GM08714 (cell line): ENCODE results near the gene FRMD3.

Source experiments
- H3K4me3 ChIP-seq: fragments of 200-500 bp; sonication (Bioruptor generic); 2 replicates; pipeline ENCODE4 v1.5.1; 2014; ENCODE audit warnings: mild to moderate bottlenecking, low read length, inconsistent platforms
- ZNF274 ChIP-seq: IDR thresholded peaks from 2 replicates; pipeline ENCODE4 v1.6.1; 2012; ENCODE audit warnings: mild to moderate bottlenecking, low read depth, low read length

Gene FRMD3

GRCh38 chr9:83343366-83343999 is 194.7 kb downstream of the FRMD3 start:
- no peak overlapping the region for H3K4me3 ChIP-seq
- no peak for TF ChIP-seq ZNF274

DNA sequence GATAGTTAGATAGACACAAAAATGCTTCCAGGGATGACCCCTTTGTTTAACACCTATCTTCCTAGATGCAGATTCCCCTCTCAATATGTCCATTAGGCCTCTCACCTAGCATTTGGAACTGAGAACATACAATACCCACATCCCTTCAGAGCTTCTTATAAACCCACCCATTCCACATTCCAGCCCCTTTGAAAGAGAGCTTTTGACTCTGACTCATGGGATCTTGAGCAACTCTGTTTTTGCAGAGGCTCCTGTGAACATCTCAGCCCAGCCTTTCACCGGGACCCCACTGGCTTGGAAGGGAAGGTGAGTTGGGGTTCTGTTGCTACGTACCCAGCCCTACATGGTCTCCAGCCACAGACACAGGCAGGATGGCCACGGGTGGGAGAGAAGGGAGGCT is 195.5 kb downstream of the FRMD3 start:
- no peak overlapping the region for H3K4me3 ChIP-seq
- no peak for TF ChIP-seq ZNF274

GRCh38 chr9:83342006-83342405 is 196.2 kb downstream of the FRMD3 start:
- no peak overlapping the region for H3K4me3 ChIP-seq
- TF ChIP-seq ZNF274, result no peak

DNA sequence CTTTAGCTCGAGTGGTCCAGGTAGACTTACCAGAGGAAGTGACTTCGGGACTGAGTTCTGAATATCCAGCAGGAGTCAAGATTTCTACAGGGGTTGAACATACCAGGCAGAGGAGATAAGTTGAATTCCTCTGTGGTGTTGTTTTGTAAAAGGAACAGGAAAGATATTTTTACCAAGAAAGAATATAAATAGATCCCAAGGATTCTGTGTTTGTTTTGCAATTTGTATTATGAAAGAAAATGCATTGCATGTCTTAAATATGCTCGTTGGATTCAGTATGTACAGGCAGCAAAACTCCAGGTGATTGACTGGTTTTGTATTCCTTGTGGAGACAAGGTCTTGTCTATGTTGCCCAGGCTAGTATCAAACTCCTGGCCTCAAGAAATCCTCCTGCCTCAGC is 197.8 kb downstream of the FRMD3 start:
- H3K4me3 ChIP-seq, result no peak overlapping the region
- no peak for TF ChIP-seq ZNF274

GRCh38 chr9:83339435-83339834 is 198.8 kb downstream of the FRMD3 start:
- no peak for TF ChIP-seq ZNF274
- no peak overlapping the region for H3K4me3 ChIP-seq

- no peak for TF ChIP-seq ZNF274
- no peak overlapping the region for H3K4me3 ChIP-seq
Observed at GRCh38 chr9:83336706-83337105, 201.5 kb downstream of the FRMD3 start.

DNA sequence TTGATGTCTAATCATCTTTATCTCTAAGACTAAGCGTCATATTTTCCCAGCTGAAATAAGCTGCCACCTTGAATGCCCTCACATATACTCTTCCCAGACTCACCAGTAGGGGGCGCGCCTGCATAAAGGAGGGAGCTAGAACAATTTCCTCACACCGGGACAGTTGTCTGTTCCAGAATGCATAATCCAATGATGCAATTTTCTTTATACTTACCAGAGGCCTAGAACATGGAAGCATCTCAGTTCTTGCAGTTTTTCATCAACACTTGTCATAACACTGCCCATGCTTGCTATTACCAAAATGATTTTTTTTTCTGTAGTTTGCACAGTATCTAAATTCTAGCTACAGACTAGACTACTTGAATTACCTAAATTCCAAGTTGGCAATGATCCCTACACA is 203.9 kb downstream of the FRMD3 start:
- no peak for TF ChIP-seq ZNF274
- H3K4me3 ChIP-seq, result no peak overlapping the region

GRCh38 chr9:83330207-83331196 is 207.7 kb downstream of the FRMD3 start:
- H3K4me3 ChIP-seq, result no peak overlapping the region
- TF ChIP-seq ZNF274, result no peak

- TF ChIP-seq ZNF274, result no peak
- no peak overlapping the region for H3K4me3 ChIP-seq
Observed at GRCh38 chr9:83327750-83328622, 210.2 kb downstream of the FRMD3 start.

DNA sequence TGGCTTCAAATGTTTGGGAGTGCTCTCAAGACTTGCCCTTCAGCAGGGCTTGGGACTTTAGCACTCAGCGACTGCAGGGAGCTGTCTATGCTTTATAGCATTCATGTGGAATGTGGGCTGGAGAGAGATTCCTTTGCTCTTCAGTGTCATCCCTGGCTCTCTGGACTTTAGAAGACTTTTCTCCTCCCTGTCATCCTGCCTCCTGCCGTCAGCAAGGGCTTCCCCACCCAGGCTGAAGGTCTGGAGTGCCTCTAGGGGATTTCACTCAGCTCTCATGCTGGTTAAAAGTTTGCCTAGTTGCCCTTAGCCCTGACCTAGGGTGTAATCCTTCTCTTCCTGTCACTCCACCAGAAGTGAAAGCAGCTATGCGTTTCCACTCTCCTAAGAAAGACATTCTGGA is 210.9 kb downstream of the FRMD3 start:
- H3K4me3 ChIP-seq, result no peak overlapping the region
- TF ChIP-seq ZNF274, result no peak

GRCh38 chr9:83323148-83323547 is 215.1 kb downstream of the FRMD3 start:
- TF ChIP-seq ZNF274, result no peak
- no peak overlapping the region for H3K4me3 ChIP-seq

DNA sequence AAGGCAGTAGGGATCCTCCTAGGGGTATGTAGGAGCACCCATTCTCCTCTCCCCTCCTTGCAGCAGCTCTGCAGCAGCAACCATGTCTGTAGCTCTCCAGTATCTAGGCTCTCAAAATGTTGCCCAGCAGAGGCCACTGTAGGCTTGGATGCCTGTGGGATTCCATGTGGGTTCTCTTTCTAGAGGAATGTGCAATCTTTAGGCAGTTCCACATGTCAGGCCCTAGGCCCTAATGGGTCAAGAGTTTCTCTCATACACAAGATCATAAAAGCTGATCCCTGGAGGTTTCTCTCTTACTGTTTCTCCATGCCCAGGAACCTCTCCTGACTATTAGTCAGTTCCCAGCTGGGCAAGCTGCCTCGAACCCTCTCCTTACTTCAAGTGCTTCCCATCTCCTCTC is 215.8 kb downstream of the FRMD3 start:
- TF ChIP-seq ZNF274, result no peak
- no peak overlapping the region for H3K4me3 ChIP-seq

DNA sequence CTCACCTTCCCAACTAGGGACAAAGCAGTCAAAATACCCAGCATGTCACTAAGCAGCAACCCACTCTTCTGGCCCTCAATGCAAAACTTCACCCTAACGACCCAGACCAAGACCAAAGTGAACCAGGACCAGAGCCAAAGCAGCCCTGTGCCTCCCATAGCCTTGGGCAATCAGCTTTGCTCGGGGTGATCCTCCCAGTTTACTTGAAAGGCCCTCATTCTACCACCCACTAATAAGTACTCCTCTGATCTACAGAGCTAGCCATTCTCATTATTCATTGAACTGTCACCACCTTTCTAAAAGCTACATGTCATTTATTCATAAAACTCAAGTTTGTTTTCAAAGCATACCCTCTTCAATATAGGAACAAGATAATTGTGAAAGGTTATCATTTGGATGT is 221.0 kb downstream of the FRMD3 start:
- H3K4me3 ChIP-seq, result no peak overlapping the region
- no peak for TF ChIP-seq ZNF274

GRCh38 chr9:83315649-83316048 is 222.6 kb downstream of the FRMD3 start:
- no peak for TF ChIP-seq ZNF274
- no peak overlapping the region for H3K4me3 ChIP-seq

DNA sequence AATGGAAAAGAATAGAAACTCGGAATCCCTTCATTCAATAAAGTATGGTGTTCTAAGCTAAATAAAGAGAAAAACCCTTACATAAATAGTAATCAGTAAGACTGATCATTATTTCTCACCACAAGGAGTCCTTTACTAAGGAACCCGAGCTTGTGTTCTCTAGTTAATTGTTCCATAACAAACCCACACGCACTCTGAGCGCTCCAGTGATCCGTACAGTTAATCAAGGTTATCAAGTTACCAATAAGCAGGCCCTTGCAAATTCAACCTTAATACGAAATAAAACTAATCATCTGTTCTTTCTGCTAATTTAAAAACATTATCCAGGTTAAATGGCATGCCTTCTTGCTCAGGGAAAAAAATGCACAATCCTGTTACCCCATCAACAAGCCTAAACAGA is 224.4 kb downstream of the FRMD3 start:
- H3K4me3 ChIP-seq, result no peak overlapping the region
- TF ChIP-seq ZNF274, result no peak
